HG02885 (cell line): Measurements from ENCODE around the gene ZNF514.
A peak's percentile ranks its signal among the peaks of the same experiment; 100 is the strongest.
"Not testable (repeated sequence)": the region's sequence is repeated elsewhere in the genome, so short reads cannot be mapped to it uniquely, and the experiment has no call there.

Experiments used
- ATAC-seq: cut with Tn5 transposase; IDR thresholded peaks from one replicate; pipeline ENCODE4 v1.9.1; 2021; ENCODE audit warnings: mild to moderate bottlenecking; ENCODE audit not compliant: unreplicated experiment, poor library complexity

ZNF514 gene

DNA sequence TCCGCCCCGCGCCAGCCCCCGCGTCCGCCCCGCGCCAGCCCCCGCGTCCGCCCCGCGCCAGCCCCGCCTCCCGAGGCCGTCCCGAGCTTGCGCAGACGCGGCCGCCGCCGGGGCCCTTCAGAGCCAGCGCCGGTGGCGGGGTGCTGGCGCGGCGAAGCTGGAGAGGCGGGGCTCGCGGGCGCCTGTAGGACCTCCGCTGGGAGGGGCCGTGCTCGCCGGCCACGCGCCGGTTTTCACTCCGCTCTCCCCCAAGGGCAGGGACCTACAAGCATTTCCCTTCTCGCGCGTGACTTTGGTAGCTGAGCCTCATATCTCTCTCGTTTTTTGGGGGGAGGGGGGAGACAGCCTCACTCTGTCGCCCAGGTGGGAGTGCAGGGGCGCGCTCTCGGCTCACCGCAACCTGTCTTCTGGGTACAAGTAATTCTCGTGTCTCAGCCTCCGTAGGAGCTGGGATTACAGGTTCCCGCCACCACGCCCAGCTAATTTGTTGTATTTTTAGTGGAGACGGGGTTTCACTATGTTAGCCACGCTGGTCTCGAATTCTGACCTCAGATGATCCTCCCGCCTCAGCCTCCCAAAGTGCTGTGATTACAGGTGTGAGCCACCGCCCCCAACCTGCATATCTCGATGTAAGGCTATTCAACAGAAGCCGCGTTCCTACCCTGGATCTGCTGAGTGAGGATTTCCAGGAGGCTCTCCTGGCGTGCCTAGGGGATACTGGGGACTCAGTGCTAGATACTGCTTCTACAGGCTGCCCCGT, at the start of gene ZNF514:
ZNF514 (minus strand) TSS at position 159 of the 760 bp plus-strand sequence. CDS start 6,595 bp downstream, outside the sequence.
- ATAC-seq = peak; percentile 91

DNA sequence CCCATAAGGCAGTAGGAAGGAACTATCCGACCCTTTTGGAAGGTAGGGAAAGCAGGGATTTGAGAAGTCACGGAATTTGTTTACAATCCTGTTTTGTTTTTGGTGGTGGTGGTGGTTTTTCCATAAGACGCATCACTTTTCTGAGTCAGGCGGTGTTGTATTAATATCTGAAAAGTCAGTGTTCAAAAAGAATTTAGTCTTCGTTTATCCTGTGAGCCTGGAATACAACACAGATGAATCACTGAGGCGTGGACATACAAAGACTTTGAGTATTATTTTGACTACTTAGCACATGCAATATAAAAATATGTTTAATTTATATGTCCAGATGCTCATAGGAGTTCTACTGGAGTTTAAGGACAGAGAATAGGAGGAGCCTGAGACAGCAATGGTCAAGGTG, 48.5 kb upstream of the ZNF514 start:
- no peak for ATAC-seq

DNA sequence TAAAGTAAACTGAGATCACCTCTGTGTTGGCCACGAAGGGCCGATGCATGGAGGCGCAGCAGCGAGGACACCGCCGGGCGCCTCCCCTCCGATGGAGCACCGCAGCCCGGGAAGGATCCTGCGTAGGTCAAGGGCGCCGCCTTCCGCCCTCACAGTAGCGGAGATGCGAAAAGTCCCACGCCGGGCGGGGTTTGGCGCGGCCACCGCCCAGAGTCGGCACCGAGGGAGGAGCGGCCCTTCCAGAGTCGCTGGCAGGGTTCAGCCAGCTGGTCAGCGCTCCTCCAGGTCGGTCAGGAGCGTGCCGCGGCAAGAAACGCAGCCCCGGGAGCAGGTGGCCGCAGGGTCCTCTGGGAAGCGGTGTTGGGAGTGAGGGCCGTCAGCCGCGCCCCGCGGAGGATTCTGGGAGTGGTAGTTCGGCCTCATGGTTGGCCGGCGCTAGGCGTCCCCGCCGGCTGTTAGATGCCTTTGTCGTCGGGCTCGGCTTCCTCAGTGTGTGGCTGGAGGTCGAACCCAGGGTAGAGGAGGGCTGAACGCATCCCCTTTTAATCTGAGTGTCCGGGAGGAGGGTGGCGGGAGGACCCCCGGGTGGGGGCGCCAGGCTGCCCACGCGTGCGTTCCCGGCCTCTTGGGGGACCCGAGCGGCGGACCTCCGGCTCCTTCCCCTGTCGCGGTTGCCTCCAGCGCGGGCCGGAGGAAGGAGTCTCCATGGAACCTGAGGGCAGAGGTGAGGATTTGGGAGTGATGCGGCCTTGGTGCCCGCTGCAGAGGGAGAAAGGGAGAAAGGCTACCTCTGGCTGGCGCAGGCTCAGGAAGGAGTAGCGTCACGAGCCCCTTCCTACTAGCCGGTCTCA, 47.7 kb upstream of the ZNF514 start, which contains the start of gene ZNF892:
ZNF892 (plus strand) TSS at position 411 of the 851 bp plus-strand sequence; CDS start at position 706, 295 bp downstream.
- peak; percentile 98 for ATAC-seq

DNA sequence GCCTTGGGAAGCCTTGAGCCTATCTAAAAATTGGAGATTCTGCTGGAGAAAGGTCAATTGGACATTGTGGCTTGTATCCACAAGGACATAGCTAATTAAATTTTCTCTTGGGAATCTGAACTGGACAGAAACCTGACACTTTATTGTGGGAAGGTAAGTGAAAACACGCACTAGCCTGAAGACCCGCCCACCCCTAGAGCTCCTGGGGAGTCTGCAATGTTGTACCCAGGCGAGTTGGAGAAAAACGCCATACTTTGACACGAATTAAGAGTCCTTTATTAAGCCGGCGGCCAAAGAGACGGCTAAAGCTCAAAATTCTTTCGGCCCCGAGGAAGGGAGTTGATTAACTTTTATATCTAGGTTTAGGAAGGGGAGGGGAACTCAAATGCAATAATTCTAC, 46.4 kb upstream of the ZNF514 start:
- ATAC-seq = no peak

DNA sequence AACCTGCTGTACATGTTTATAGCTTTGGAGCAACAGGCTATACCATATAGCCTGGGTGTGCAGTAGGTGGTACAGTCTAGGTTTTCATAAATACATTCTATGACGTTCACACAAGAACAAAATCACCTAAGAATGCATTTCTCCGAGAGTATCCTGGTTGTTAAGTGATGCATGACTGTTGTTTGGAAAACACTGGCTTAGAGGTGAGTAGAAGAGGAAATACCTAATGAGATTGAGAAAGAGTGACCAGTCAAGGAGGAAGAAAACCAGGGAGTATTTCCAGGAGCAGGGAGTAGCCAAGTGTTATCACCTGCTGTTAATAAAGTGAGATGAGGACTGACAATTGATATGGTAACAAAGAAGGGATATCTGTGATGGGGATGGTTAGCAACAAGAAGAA, 44.7 kb upstream of the ZNF514 start:
- ATAC-seq = no peak

DNA sequence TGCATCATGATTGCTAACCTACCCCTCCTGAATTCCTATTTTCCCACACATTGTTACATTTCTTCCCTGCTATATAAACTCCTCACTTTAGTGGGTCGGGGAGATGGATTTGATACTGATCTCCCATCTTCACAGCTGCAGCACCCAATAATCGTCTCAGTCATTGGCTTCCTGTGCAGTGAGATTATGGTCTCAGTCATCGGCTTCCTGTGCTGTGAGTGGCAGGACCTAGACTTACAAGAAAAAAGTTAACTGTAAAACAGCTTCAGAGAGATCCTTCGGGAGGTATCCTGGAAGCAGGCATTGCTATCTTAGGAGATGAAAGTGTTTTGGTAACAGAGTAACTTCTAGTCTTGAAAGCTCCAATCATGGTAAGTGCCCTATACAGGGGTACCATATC, 44.3 kb upstream of the ZNF514 start:
- no peak for ATAC-seq

DNA sequence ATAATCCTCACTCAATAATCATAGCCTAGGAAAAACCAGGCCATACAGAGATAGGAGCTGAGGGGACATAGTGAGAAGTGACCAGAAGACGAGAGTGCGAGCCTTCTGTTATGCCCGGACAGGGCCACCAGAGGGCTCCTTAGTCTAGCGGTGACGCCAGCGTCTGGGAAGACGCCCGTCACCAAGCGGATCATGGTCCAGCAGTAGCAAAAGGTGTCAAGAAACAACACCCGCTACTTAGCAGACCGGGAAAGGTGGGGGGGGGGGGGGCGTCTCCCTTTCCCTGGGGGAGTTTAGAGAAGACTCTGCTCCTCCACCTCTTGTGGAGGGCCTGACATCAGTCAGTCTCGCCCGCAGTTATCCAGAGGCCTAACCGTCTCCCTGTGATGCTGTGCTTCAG, 33.3 kb upstream of the ZNF514 start:
- ATAC-seq = not testable (repeated sequence)

DNA sequence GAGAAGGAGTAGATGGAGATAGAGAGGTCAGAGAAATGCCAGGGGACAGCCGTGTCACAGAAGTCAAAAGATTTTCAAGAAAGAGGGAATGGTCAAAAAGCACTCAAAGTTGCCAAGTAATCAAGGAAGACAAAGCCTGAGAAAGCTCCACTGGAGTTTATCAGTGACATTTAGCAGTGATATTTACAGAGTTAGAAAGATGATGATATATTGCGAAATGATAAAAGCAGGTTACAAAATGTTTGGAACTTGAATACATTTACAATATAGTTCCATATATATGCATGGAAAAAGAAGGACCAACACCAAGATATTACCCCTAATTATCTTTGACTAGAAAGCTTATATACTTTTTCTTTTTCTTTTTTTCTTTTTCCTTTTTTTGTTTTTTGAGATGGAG, 26.3 kb upstream of the ZNF514 start:
- ATAC-seq = no peak

DNA sequence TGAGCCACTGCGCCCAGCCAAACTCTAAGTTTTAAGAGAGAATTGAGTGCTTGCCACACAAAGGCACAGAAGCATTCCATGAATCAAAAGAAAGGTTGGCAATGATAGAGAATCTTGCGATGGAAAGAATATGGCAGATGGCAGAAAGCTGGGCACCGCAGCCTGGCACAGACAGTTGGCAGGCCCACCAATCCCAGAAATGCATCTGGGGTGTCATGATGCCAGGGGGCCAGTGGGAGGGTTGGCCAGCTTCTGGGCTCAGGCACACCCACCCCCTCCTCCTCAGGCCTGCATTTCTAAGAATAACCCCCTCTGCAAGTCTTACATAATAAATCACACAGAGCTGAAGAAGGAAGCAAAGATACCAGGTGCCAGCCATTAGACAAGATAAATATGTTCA, 25.5 kb upstream of the ZNF514 start:
- ATAC-seq = no peak

DNA sequence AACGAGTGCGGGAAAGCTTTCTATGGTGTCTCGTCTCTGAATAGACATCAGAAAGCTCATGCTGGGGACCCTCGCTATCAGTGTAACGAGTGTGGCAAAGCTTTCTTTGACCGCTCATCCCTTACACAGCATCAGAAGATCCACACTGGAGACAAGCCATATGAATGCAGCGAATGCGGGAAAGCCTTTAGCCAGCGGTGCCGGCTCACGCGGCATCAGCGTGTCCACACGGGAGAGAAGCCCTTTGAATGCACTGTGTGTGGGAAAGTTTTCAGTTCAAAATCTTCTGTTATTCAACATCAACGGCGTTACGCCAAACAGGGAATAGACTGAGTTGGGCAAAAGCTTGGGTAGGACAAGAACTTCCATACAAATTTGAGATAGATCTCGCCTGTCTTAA, 22.1 kb upstream of the ZNF514 start:
- ATAC-seq = no peak

DNA sequence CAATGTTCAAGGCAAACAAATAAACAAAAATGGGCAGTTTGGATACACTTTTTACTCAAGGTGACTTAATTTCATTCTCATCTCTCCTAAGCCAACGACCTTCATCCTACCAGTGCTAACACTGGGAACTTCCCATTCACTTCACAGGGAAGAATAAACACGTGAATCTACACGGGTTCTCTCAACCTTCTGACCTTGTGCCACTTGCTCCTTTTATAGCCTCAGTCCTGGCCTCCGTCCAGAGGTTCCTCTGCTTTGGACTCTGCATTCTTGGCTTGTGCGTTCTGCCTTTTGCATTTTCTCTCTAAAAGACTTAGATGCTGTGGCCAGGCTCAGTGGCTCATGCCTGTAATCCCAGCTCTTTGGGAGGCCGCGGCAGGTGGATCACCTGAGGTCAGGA, 19.8 kb upstream of the ZNF514 start:
- ATAC-seq = no peak

DNA sequence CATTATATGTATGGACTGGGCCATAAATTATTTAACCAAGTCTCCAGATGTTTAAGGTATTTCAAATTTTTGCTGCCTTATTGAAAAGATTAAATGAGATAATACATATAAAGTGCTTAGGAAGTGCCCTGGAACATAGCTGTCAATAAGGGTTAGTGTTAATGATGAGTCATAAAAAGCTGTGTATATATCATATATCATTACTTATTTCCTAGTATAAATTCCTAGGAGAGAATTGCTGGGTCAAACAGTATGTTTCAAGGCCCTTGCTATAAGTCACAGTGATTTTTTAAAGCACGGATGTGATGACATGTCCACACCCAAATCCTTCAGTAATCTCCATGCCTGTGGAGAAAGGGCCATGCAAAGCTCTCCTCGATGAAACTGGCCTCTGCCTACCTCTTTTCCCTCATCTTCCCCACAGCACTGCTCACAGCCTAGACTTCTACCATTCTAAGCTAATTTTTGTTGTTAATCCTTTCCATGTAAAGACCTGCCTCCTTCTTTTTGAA, 14.4 kb upstream of the ZNF514 start:
- no peak for ATAC-seq

DNA sequence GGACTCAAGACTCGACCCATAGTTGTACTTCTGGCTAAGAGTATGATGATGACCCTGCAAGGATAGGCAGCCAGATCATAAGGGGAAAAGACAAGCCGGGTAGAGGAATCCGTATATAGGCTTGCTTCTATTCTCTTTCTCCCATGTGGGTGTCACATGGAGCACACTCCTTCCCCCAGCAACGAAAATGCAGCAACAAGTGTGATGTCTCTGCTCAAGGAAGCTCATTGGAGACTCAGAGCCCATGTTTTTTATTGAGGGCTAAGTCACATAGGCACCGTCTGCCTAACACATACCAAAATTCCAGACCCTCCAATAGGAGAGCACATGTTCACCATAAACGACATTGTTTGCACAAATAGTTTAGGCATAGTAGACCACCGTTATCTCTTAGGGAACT, 12.3 kb upstream of the ZNF514 start:
- ATAC-seq = no peak

DNA sequence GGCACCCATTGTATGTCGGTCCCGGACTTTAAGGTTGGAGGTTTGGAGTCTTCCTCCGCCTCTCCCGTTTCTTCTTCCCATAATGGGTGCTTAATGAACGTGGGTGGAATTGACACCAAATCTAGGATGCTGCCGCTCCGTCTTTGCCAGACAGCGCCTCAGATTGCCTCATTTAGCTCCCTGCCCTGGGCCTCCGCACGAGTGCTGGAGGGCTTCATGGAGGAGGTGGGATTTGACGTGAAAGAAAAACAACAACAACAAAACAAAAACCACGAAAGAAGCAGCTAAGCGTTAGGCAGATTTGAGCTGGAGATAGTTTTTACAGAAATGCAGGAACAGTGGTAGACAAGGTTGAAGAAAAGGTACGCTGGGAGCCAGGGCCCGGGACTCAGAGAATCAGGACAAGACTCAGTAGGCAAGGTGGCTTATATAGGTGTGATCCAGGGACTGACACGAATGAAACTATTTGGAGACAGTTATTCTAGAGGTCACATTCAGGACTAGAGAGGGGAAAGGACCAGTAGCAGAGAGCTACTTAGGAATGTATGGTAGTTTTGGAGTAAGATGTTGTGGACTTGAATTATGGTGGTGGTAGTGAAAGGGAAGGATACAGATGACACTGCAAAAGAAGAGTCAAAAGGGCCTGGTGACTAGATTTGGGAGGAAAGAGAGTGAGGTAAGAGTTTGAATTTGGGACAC, 6.6 kb upstream of the ZNF514 start:
- ATAC-seq = peak; percentile 12

DNA sequence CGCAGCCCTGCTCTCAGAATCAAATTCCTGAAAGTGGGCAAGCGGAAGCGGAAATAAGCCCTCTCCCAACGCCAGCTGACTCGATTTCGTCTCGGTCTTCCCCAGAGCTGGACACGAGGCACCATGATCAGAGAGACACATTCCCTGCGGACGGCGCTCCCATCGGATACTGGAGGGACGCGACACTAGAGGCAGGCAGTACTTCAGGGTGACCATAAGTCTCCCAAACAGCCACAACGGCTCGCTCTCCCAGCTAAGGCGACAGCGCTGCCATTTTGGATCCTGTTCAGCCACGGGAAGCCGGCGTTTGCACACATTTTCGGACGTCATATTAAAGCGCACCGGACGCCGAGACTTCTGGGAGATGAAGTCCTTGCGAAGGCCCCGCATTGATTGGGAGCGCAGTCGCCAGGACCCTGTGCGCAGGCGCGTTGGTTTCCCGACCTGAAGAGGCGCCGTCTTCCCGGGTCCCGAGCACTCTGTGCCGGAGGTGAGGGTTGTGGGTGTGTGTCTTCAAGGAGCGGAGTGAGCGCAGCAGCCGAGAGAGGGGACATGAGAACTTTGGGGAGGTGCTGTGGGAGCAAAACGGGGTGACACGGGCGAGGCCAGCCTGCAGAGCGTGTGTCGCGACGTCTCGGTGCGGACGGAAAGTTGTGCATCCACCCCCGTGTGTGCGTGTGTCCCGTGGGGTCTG, 5.9 kb upstream of the ZNF514 start, which contains the start of gene ZNF2:
ZNF2 (plus strand) TSS at position 439 of the 694 bp plus-strand sequence. CDS start 10,418 bp downstream, outside the sequence.
- ATAC-seq = peak; percentile 96

DNA sequence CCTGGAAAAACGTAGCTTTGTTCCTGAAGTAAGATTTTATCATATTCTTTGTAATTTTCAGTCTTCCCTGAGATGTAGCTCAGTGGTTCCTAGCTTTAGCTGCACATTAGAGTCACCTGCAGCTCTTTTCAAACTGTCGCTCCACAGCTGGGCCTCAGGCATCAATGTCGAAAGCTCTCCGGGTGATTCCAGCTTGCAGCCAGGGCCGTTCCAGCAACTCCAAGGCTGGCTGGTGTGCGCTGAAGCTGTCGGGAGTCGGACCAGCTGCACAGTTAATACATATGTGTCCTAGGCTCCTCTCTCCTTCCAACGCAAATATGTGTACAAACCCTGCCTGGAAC, 5.4 kb upstream of the ZNF514 start:
- peak; percentile 7 for ATAC-seq

DNA sequence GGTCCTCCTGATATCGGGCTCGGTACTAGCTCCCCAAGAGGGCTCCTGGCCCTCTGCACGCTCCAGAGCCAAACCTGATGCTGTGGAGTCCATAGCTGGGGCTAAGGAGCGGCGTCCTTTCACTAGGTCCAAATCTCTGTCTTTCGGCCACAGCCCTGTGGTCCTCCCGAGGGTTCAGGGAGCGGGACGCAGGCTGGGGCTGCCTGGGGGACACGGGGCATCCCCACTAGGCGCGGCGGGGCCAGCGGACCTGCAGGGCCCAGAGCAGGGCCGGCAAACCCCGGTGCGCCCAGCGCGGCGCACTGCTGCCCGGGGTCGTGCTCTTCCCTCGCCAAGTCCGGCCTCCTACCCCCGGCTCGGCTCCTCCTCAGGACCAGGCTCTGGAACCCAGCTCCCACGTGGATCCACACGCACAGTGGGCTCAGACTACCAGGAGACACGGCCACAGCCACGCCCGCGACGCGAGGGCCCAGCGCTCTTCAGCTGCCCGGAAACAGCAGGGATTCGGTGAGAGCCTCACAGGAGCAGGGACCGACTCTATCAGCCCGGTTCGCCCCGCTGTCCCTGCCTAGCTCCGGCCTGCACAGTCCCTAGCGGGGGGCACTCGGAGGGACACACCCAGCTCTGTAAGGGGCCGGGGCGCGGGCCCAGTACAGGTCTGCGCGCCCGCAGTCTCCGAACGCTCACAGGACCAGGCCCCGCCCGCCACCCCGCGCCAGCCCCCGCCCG, 593 bp downstream of the ZNF514 start:
- ATAC-seq = peak; percentile 64

DNA sequence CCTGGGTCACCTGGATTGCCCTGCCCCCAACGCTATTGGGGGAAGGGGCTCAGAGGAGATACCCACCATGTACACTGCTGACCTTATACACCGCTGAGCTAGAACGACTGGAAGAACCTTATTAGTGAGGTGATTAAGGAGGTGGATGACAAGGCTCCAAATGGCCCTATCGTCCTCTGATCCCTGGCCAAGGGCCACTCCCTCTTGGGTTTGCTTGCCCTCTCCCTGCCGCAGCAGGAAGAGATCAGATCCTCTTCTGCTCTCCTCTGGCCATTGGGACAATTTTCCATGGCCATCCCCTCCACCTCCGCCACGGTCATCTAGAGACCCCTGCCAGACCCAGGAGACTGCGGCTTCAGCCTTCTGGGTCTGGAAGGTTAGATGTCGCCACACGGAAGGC, 1.2 kb downstream of the ZNF514 start:
- ATAC-seq = no peak

DNA sequence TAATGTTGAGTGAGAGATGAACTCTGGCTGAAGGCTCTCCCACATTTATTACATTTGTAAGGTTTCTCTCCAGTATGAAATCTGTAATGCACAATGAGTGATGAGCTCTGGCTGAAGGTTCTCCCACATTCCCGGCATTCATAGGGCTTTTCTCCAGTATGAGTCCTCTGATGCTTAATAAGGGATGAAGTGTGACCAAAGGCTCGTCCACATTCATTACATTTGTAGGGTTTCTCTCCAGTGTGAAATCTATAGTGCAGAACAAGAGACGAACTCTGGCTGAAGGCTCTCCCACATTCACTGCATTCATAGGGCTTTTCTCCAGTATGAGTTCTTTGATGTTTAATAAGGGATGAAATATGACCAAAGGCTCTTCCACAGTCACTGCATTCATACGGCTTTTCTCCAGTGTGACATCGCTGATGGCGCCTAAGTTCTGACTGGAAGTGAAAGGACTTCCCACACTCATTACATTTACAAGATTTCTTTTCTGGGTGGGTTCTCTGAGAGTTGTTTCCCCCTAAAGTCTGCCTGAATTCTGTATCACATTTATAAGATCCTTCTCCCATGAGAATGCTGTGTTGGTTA, 10.2 kb downstream of the ZNF514 start:
- no peak for ATAC-seq
